Spleen (tissue), 11 donors: ENCODE measurements around the gene LCE1F. TPM values are rescaled to one million over a fixed set of nuclear protein-coding genes. Genes with fewer than 3 reads are reported as not detected.

ENCODE experiments used
- DNase-seq: peaks from one replicate; pipeline ENCODE4 v3.0.0-alpha.2; 2020
- H3K27ac ChIP-seq, 8 donors: fragments of 200-600 bp; sonication (generic) in 7 of 8; 1 replicate in 4 of 8; 2 replicates in 4 of 8; pipeline versions ENCODE4 v1.5.0 to v1.8.0; 2016 to 2021; ENCODE audit warnings: inconsistent platforms in 4 of 8, mild to moderate bottlenecking in 4 of 8, moderate library complexity in 1 of 8
- H3K27me3 ChIP-seq, 7 donors: fragments of 200-600 bp; sonication (generic) in 6 of 7; replicated peaks in 1 of 7; 1 replicate in 4 of 7; 2 replicates in 3 of 7; pipeline versions ENCODE4 v1.5.0 to v1.8.0; 2016 to 2021; ENCODE audit warnings: inconsistent platforms in 3 of 7, mild to moderate bottlenecking in 1 of 7
- H3K36me3 ChIP-seq, 6 donors: fragments of 200-600 bp; sonication (generic) in 5 of 6; 1 replicate in 4 of 6; 2 replicates in 2 of 6; pipeline versions ENCODE4 v1.5.0 to v1.8.0; 2016 to 2021; ENCODE audit warnings: inconsistent platforms in 2 of 6
- H3K4me1 ChIP-seq, 6 donors: fragments of 200-600 bp; sonication (generic) in 5 of 6; 1 replicate in 3 of 6; 2 replicates in 3 of 6; pipeline versions ENCODE4 v1.5.0 to v1.8.0; 2016 to 2021; ENCODE audit warnings: inconsistent platforms in 3 of 6
- H3K4me3 ChIP-seq, 8 donors: fragments of 200-600 bp; sonication (generic) in 7 of 8; 1 replicate in 4 of 8; 2 replicates in 4 of 8; pipeline versions ENCODE4 v1.5.0 to v1.8.0; 2016 to 2021; ENCODE audit warnings: inconsistent platforms in 4 of 8, mild to moderate bottlenecking in 4 of 8, moderate library complexity in 2 of 8
- H3K9me3 ChIP-seq, 8 donors: fragments of 200-600 bp; sonication (generic) in 7 of 8; 1 replicate in 4 of 8; 2 replicates in 4 of 8; pipeline versions ENCODE4 v1.5.0 to v1.8.0; 2016 to 2021; ENCODE audit warnings: inconsistent platforms in 4 of 8
- POLR2A ChIP-seq, 3 donors: fragments of 450-650 bp; IDR thresholded peaks; one replicate each; pipeline ENCODE4 v1.5.1; 2017; ENCODE audit warnings: antibody characterized with exemption in 3 of 3, mild to moderate bottlenecking in 1 of 3
- POLR2AphosphoS5 ChIP-seq, 3 donors: sonication (generic); formaldehyde crosslinking; IDR thresholded peaks; one replicate each; pipeline ENCODE4 v1.5.1; 2017; ENCODE audit warnings: antibody characterized with exemption in 3 of 3
- WGBS, 5 donors: extraction: QIAGEN DNeasy Blood & Tissue Kit in 3 of 5; methylation state at CpG; one replicate each; pipeline versions ENCODE4 v1.1.5 to v1.1.7; 2013 to 2018; 5-methylcytosine and 5-hydroxymethylcytosine counted together
- intact Hi-C: fragments of 100-400 bp; cut with DNase I; formaldehyde crosslinking; loops from one replicate; pipeline ENCODE4 v1.15.0; 2023; ENCODE audit warnings: low total_unique reads
- polyA plus RNA-seq, 3 donors: library from polyadenylated mRNA; stranded (reverse); fragments of 200-250 nt; gene quantifications; one replicate each; pipeline ENCODE4 v1.2.1, GENCODE V29; 2013
- total RNA-seq, 7 donors: library from RNA; depleted of rRNA in 3 of 7; stranded (reverse); fragments of >200 nt in 3 of 7; fragmentation: NEBNext Ultra II Directional in 4 of 7; extraction: Animal tissue kit (Norgen Biotek cat#: 25700) in 4 of 7; gene quantifications; one replicate each; pipeline versions ENCODE4 v1.1.0 to v1.2.1, GENCODE V29; 2016 to 2021
- TF ChIP-seq, protein P1 (sequence below), 11 experiments: fragments of 200-600 bp in 7 of 11; fragments of 450-650 bp in 4 of 11; sonication (generic) in 4 of 11; IDR thresholded peaks in 8 of 11; conservative IDR thresholded peaks in 3 of 11; 1 replicate in 7 of 11; 2 replicates in 4 of 11; pipeline versions ENCODE4 v1.4.0 to v1.8.0; 2016 to 2021; ENCODE audit warnings: antibody characterized with exemption in 11 of 11, inconsistent platforms in 4 of 11, mild to moderate bottlenecking in 1 of 11
- donor health status: healthy with polysubstance abuse.
- donor health status: DM: no; HTN: no; CAD: no; lungs with moderate emphysema.
- donor health status: DM: no; HTN: no; CAD: no.
- donor health status: Bipolar disorder and iron deficiency.
- donor health status: healthy.
- donor health status: DM: no; HTN: no; CAD: no.
- donor health status: DM: yes; HTN: yes; CAD: no.

The LCE1F gene
- total and polyA plus RNA-seq, 10 donors: not detected

DNA sequence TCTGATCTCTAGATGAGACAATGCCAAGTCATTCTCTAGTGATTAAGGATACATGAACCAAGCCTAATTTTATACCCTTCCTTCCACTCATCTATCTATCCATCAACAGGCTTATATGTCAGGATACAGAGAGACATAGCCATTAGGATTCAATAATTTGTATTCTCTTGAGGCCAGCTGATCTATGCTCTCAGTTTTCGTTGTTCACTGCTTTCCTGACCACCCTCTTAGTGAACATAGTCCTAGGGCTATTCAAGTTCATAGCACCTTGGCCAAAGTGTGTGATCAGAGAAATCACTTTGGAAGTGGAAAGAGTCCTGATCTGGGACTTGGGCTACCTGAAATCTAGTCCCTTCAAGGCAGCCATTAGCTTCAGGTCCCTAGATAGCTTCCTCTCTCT, 21.4 kb upstream of the LCE1F start:
- no peaks in the 10 kb centered on the region for H3K9me3 ChIP-seq
- intact Hi-C loops: no loop called here
- 26 to 43% (median 42%) methylated on average over 1 of the region's 1 CpG for WGBS, 5 donors
- no peaks in the 10 kb centered on the region for H3K36me3 ChIP-seq
- TF ChIP-seq, protein P1, sequence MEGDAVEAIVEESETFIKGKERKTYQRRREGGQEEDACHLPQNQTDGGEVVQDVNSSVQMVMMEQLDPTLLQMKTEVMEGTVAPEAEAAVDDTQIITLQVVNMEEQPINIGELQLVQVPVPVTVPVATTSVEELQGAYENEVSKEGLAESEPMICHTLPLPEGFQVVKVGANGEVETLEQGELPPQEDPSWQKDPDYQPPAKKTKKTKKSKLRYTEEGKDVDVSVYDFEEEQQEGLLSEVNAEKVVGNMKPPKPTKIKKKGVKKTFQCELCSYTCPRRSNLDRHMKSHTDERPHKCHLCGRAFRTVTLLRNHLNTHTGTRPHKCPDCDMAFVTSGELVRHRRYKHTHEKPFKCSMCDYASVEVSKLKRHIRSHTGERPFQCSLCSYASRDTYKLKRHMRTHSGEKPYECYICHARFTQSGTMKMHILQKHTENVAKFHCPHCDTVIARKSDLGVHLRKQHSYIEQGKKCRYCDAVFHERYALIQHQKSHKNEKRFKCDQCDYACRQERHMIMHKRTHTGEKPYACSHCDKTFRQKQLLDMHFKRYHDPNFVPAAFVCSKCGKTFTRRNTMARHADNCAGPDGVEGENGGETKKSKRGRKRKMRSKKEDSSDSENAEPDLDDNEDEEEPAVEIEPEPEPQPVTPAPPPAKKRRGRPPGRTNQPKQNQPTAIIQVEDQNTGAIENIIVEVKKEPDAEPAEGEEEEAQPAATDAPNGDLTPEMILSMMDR (IDR thresholded peaks at IDR 0.05 in 8 of 11, conservative IDR thresholded peaks at IDR 0.05 in 3 of 11): no peak
- TF ChIP-seq POLR2A (IDR thresholded peaks at IDR 0.05) (no peak), POLR2AphosphoS5 (IDR thresholded peaks at IDR 0.05) (no peak)
- H3K4me3 ChIP-seq: no peak overlapping the region
- H3K27me3 ChIP-seq: peaks cover 0 to 54% (median 3%) of the 10 kb centered on the region in 7 donors
- H3K4me1 ChIP-seq: no peaks in the 10 kb centered on the region
- H3K27ac ChIP-seq: no peak overlapping the region
- no peak for DNase-seq

DNA sequence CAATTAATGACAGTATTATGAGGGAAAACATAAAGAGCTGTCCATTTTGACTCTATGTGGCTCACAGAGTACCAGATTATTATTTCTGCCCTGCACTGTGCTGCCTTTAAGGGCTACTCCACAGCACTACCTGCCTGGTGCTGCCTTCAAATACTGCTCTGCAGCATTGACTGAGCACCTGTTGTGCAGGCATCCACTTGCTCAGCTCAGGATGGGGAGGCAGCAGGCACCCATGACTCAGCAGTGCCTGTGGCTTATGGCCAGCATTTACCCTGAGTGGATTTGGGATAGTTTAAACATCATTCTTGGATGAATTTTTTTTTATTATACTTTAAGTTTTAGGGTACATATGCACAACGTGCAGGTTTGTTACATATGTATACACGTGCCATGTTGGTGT, 18.1 kb upstream of the LCE1F start:
- H3K4me1 ChIP-seq: no peaks in the 10 kb centered on the region
- intact Hi-C loops: no loop called here
- no peaks in the 10 kb centered on the region for H3K9me3 ChIP-seq
- TF ChIP-seq, protein P1 (IDR thresholded peaks at IDR 0.05 in 8 of 11, conservative IDR thresholded peaks at IDR 0.05 in 3 of 11): no peak
- TF ChIP-seq POLR2A (IDR thresholded peaks at IDR 0.05): no peak
- no peak for TF ChIP-seq POLR2AphosphoS5 (IDR thresholded peaks at IDR 0.05)
- peaks cover 0 to 43% (median 0%) of the 10 kb centered on the region in 7 donors for H3K27me3 ChIP-seq
- no peak for DNase-seq
- 69 to 88% (median 75%) methylated on average over 1 to 2 of the region's 2 CpGs for WGBS, 5 donors
- no peak overlapping the region for H3K4me3 ChIP-seq
- no peak overlapping the region for H3K27ac ChIP-seq
- no peaks in the 10 kb centered on the region for H3K36me3 ChIP-seq

DNA sequence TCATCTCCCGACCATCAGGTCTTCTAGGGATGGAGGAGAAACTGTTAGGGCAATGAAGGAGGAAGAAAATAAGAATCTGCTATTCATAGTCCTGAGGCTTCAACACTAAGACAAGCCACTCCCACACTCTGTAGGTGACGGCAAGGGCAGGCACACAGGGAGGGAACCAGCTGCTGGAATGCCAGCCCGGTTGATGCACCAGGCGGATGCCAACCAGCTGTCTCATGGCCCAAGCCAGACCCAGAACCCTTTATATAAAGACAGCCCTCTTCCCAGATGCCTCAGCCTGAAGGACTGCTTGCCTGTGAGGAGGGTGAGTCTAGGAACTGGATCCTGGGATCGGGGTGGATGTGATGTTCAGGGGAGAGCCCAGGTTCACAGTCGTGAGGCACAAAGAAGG, 17.2 kb upstream of the LCE1F start, which contains the start of gene KPRP:
Gene KPRP (plus strand): TSS at position 279 of the 400 bp plus-strand sequence. CDS start 1,564 bp downstream, outside the sequence.
- intact Hi-C loops: no loop called here
- 69 to 86% (median 73%) methylated on average over 6 of the region's 6 CpGs for WGBS, 5 donors
- H3K4me3 ChIP-seq: no peak within 1 kb of the TSS
- peaks cover 0 to 43% (median 0%) of the 10 kb centered on the region in 7 donors for H3K27me3 ChIP-seq
- TF ChIP-seq POLR2AphosphoS5 (IDR thresholded peaks at IDR 0.05) (no peak), POLR2A (IDR thresholded peaks at IDR 0.05) (no peak)
- TF ChIP-seq, protein P1 (IDR thresholded peaks at IDR 0.05 in 8 of 11, conservative IDR thresholded peaks at IDR 0.05 in 3 of 11): no peak
- H3K4me1 ChIP-seq: no peaks in the 10 kb centered on the region
- H3K9me3 ChIP-seq: no peaks in the 10 kb centered on the region
- H3K27ac ChIP-seq: no peak within 1 kb of the TSS
- no peak for DNase-seq
- H3K36me3 ChIP-seq: no peaks in the 10 kb centered on the region

DNA sequence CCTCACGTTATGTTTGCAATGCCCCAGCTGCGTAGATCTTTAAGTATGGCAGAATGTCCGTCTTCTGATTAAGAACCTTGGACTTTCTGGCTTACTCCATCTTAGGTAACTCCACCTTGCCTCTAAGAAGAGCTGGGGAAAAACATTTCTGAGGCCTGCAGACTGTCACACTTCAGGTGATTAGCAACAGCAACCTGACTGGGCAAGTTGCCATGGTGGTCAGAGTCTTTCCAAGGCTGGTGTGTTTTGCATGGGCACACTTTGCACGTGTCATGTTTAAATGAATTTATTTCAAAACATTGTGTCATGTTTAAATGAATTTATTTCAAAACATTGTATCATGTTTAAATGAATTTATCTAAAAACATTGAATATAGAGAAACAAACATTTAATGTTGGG, 16.3 kb upstream of the LCE1F start:
- Histone ChIP-seq H3K36me3 (no peaks in the 10 kb centered on the region), H3K9me3 (no peaks in the 10 kb centered on the region), H3K27me3 (peaks cover 0 to 43% (median 0%) of the 10 kb centered on the region in 7 donors), H3K4me3 (no peak overlapping the region), H3K4me1 (no peaks in the 10 kb centered on the region), H3K27ac (no peak overlapping the region)
- TF ChIP-seq, protein P1 (IDR thresholded peaks at IDR 0.05 in 8 of 11, conservative IDR thresholded peaks at IDR 0.05 in 3 of 11): no peak
- no peak for TF ChIP-seq POLR2AphosphoS5 (IDR thresholded peaks at IDR 0.05)
- no peak for TF ChIP-seq POLR2A (IDR thresholded peaks at IDR 0.05)
- DNase-seq: no peak
- WGBS, 5 donors: 79 to 87% (median 83%) methylated on average over 4 of the region's 4 CpGs
- intact Hi-C loops: no loop called here
